Skeletal muscle tissue (tissue), 4 donors: ENCODE results near the gene TSPAN9. TPM values are rescaled to one million over a fixed set of nuclear protein-coding genes. Genes with fewer than 3 reads are reported as not detected.

ENCODE experiments used
- H3K27ac ChIP-seq: one replicate; pipeline ENCODE4 v1.7.0; 2013; ENCODE audit warnings: mild to moderate bottlenecking, low read depth, low read length, inconsistent platforms
- H3K27me3 ChIP-seq, 3 donors: one replicate each; pipeline ENCODE4 v1.7.0; 2013; ENCODE audit warnings: low read length in 3 of 3; ENCODE audit not compliant: control insufficient read depth in 3 of 3, insufficient read depth in 3 of 3
- H3K36me3 ChIP-seq, 3 donors: one replicate each; pipeline ENCODE4 v1.7.0; 2013; ENCODE audit warnings: low read length in 3 of 3; ENCODE audit not compliant: control insufficient read depth in 3 of 3, insufficient read depth in 3 of 3
- H3K4me1 ChIP-seq, 3 donors: one replicate each; pipeline ENCODE4 v1.7.0; 2013; ENCODE audit warnings: low read length in 3 of 3, mild to moderate bottlenecking in 3 of 3; ENCODE audit not compliant: control insufficient read depth in 3 of 3, insufficient read depth in 3 of 3
- H3K4me3 ChIP-seq, 3 donors: one replicate each; pipeline ENCODE4 v1.7.0; 2013; ENCODE audit warnings: low read length in 3 of 3
- H3K9ac ChIP-seq, 3 donors: one replicate each; pipeline ENCODE4 v1.7.0; 2013; ENCODE audit warnings: low read length in 3 of 3, mild to moderate bottlenecking in 3 of 3, moderate library complexity in 2 of 3, low read depth in 1 of 3
- H3K9me3 ChIP-seq, 3 donors: one replicate each; pipeline ENCODE4 v1.7.0; 2013; ENCODE audit warnings: low read length in 3 of 3; ENCODE audit not compliant: control insufficient read depth in 3 of 3
- total RNA-seq: library from RNA; depleted of rRNA; stranded (reverse); fragments of >200 nt; gene quantifications from one replicate; pipeline ENCODE4 v1.2.3, GENCODE V29; 2014
- donor health status: Osteomylitis.

The TSPAN9 gene
- total RNA-seq, 1 donor from 2014 or later: 66.3 TPM

DNA sequence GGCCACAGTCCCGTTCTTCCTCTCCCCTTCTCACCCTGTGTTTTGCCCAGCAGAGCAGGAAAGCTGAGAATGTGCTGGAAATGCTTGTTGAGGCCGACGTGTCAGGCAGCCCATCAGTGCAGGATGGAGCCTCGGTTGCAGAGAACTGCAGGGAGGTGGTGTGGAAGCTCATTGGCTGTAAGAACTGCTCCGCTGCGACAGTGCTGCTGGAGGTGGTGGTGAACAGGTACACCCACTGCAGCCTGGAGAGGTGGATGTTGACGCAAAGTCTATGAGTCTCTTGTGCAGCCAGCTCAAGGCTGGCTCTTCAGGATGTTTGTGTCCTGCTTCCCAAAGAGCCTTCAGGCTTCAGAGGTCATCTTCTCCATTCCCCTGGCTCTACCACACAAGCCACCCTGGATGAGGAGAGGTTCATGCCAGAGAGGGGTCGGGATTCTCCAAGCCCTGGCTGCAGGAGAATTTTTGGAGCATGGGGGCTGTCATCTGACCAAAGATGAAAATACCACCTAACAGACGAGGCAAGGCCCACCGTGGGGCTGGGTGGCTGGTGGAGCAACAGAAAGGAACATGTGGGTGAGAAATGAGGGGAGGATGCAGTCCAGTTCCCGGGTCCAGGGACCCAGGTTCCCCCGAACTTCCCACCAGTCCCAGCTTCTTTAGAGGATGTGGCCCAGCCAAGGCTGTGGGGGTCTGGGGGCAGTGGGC, 239.7 kb downstream of the TSPAN9 start:
- H3K9ac ChIP-seq: no peak overlapping the region
- no peaks in the 10 kb centered on the region for H3K9me3 ChIP-seq
- H3K4me1 ChIP-seq: peaks cover 28 to 36% (median 32%) of the 10 kb centered on the region in 3 donors
- H3K27ac ChIP-seq: no peak overlapping the region
- H3K4me3 ChIP-seq: no peak overlapping the region
- H3K36me3 ChIP-seq: no peaks in the 10 kb centered on the region
- no peaks in the 10 kb centered on the region for H3K27me3 ChIP-seq

DNA sequence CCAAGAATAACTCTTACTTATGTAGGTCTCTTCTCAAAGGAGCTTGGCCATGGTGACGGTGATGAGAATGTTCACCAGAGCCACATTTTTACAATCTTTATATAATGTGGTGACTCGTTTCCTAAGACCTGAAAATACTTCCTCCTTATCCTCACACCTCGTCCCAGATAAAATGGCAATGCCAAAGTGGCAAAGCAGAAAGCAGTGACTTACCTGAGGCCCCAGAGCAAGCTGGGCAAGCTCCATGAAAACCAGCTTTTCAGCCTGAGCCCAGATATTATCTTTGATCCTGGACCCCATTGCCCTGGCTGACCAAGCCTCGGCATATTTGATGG, 240.3 kb downstream of the TSPAN9 start:
- Histone ChIP-seq H3K4me3 (no peak overlapping the region), H3K27me3 (no peaks in the 10 kb centered on the region), H3K27ac (no peak overlapping the region), H3K4me1 (peaks cover 28 to 36% (median 32%) of the 10 kb centered on the region in 3 donors), H3K9ac (no peak overlapping the region), H3K9me3 (no peaks in the 10 kb centered on the region), H3K36me3 (no peaks in the 10 kb centered on the region)

DNA sequence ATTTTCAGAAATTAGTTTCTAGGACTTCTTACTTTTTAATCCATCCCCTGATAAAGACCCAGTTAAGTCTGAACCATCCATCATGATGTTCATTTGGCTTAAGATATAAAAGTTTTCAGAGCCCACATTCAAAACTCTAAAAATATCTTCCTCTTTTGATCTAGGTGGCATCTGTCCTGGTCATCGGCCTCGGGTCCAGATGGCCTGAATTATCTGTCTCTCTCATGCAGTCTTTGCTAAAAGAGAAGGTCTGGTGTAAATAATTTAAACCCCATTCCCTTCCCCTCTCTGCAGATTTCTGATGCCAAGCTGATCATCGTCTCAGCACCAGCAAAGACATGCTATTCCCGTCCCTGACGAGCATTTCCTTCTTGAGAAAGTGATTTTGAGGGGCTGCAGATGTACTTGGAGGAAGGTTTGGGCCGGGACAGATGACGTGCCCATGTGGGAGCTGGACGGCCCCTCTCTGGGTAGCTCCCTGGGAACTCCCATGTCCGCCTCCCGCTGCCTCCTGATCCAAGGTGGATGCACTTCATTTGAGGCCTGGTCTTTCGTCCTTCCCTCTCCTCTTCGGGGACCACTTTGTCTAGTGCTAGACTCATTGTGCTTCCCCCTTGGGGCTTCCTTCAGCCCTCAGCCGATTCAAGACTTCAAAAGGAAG, 240.8 kb downstream of the TSPAN9 start:
- Histone ChIP-seq H3K27ac (no peak overlapping the region), H3K4me1 (peaks cover 27 to 34% (median 32%) of the 10 kb centered on the region in 3 donors), H3K9ac (no peak overlapping the region), H3K36me3 (no peaks in the 10 kb centered on the region), H3K9me3 (no peaks in the 10 kb centered on the region), H3K27me3 (no peaks in the 10 kb centered on the region), H3K4me3 (no peak overlapping the region)

DNA sequence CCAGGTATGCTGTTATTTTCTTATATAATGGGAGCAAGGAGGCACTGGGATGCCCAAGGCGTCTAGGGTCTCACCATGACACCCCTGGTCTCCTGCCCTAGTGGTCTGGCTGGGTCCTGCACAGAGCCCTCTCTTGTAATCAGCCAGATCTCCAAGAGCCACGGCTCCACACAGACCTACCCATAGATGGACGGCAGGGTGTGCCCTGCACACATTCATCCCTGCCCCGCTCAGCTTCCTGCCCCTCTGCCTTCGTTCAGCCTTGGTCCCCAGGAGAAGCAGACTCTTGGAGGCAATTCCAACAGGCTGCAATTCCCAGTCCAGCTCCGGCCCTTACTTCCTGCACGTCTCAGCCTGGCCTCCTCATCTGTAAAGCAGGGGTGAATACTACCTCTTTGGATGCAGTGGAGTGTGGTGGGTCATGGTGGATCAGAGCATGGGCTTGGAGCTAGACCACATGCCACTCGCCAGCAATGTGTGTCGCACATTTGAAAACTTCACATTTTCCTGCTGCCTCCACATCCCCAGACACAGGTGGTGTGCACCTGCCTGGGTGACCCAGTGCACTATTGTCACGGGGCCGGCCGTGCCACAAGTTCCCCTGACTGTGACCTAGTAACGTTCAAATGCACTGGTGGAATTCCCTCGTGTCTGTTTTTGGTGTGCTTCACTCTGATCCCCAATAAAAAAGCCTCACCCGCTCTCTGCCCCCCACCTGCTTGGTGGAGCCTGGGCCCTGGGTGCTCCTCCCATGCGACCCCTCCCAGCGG, 242.7 kb downstream of the TSPAN9 start:
- H3K4me3 ChIP-seq: no peak overlapping the region
- H3K9me3 ChIP-seq: no peaks in the 10 kb centered on the region
- no peaks in the 10 kb centered on the region for H3K27me3 ChIP-seq
- no peak overlapping the region for H3K27ac ChIP-seq
- H3K36me3 ChIP-seq: no peaks in the 10 kb centered on the region
- H3K4me1 ChIP-seq: peaks cover 12 to 17% (median 14%) of the 10 kb centered on the region in 3 donors
- no peak overlapping the region for H3K9ac ChIP-seq

DNA sequence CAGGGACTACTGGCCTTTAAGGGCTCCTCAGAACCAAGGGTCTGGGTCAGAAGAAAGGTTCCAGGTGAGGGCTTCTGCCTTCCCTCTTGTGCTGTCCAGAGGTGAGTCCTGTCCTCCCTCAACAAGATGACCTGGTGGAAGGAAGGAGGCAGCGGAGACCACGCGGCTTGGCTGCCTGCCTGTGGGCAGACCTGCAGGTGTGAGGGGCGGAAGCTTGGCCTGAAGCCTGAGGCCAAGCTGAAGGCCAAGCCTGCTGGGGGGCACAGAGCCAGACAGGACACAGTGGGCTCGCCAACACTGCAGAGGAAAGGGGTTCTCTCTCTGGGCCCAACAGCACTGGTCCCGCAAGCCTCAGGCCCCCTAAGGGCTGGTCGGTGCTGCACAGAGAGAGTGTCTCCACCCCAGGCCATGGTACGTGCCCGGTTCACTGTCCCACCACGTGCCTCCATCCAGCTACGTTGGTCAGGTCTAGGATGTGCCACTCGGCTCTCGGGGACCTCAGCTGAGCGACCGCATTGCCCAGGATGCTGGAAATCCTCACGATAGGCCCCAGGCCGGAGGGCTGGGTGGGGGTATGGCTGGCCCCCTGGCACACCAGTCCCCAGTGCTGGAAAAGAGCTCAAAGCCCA, 243.8 kb downstream of the TSPAN9 start:
- Histone ChIP-seq H3K36me3 (no peaks in the 10 kb centered on the region), H3K4me3 (no peak overlapping the region), H3K27me3 (no peaks in the 10 kb centered on the region), H3K27ac (no peak overlapping the region), H3K9ac (no peak overlapping the region), H3K9me3 (no peaks in the 10 kb centered on the region), H3K4me1 (peaks cover 2 to 7% (median 6%) of the 10 kb centered on the region in 3 donors)

DNA sequence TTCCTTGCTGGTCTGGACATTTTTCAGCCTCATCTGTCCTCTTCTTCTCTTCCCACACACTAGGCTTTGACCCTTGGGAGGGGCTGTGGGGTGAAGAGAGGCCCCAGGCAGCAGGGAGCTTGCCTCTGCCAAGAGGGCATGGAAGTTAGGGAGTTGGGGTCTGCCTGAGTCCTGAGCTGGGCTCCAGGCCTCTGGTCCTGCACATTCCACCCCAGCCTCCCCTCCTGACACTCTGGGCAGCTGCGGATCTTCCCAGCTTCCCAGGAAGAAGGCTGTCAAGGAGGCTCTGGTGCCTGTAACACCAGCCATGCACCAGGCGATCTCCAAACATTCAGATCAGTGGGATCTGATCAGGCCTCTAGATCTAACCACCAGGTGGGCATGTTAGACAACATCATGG, 244.7 kb downstream of the TSPAN9 start:
- Histone ChIP-seq H3K9me3 (no peaks in the 10 kb centered on the region), H3K36me3 (no peaks in the 10 kb centered on the region), H3K27ac (no peak overlapping the region), H3K9ac (no peak overlapping the region), H3K27me3 (no peaks in the 10 kb centered on the region), H3K4me1 (peaks cover 4 to 6% (median 4%) of the 10 kb centered on the region in 3 donors), H3K4me3 (no peak overlapping the region)

DNA sequence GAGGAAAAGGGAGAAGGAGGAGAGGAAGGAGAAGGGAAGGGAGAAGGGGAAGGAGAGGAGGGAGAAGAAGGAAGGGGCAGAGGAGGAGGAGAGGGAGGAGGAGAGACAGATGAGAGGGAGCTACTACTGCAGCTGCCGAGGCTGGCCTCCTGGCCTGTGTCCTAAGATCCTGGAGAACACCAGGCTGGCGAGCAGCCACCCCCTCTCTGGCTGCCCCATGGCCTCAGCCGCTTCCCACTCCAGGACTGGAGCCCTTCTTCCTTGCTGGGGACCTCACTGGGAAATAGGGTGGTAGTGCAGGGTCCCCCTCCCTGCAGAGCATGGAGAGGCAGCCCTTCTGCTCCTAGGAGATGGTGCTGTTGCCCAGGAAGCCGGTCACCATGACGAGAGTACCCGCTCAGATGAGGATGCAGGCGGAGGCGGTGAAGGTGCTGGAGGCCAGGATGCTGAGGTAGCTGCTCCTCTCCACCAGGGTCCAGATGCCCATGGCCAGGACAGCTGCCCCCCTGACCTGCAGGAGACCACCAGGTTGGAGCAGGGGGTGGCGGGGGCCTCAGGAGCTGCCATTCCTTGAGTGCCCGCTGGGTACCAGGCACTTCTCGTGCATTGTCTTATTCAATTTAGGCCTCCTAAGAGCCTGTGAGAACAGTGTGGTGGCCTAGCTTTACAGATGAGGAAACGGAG, 246.0 kb downstream of the TSPAN9 start:
- Histone ChIP-seq H3K36me3 (no peaks in the 10 kb centered on the region), H3K9me3 (no peaks in the 10 kb centered on the region), H3K4me3 (no peak overlapping the region), H3K27ac (no peak overlapping the region), H3K4me1 (peaks cover 4 to 14% (median 11%) of the 10 kb centered on the region in 3 donors), H3K9ac (no peak overlapping the region), H3K27me3 (no peaks in the 10 kb centered on the region)

DNA sequence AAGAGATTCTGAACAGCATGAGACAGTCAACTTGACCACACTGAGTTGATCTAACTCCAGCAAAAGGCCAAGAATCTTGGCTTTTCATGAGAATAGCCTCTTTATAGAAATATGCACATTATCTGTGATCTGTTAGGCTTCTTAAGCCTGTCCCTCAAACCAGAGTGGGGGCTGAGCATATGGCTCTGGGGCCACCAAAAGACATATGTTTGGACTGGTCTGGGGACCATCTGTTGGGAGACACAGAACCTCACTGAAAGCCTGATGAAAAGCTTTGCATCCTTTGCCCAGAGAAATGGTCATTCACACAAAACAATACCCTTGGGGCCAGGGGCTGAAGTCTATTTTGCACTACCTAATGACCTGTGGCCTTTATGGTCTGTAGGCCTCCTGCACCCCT, 248.6 kb downstream of the TSPAN9 start:
- no peak overlapping the region for H3K27ac ChIP-seq
- H3K9me3 ChIP-seq: no peaks in the 10 kb centered on the region
- H3K36me3 ChIP-seq: no peaks in the 10 kb centered on the region
- no peaks in the 10 kb centered on the region for H3K27me3 ChIP-seq
- peaks cover 0 to 12% (median 11%) of the 10 kb centered on the region in 3 donors for H3K4me1 ChIP-seq
- H3K4me3 ChIP-seq: no peak overlapping the region
- H3K9ac ChIP-seq: no peak overlapping the region

DNA sequence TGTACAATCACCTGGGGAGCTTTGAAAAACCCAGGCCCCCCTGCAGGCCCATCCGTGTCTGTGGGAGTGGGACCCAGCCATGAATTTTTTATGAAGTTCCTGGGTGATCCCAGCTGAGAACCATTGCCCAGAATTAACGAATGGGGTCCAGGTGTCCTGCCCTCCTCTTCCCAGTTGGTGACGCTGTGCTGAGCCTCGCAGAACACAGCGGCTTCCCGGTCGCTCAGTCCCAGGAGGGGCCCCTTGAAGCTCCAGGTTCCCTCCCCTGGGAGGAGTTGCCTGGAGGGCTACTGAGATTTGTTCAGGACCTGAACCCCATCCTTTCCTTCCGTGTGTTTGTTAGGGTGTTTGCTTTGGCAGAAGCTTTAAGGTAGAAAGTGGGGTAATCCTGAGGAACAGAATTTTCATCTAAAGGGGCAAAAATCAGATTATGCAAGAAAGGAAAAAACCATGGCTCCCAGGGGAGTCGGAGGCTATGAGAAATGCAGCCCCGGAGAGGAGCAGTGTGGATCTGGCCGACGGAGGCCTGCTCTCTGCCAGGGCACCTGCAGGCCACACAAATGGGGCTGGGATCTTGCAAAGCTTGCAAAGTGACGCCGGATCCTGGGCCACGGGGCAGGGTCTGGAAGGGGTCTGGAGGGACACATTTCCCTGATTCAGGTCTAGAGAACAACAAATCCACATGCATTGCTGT, 249.1 kb downstream of the TSPAN9 start:
- Histone ChIP-seq H3K9me3 (no peaks in the 10 kb centered on the region), H3K27me3 (no peaks in the 10 kb centered on the region), H3K36me3 (no peaks in the 10 kb centered on the region), H3K4me1 (peaks cover 0 to 12% (median 11%) of the 10 kb centered on the region in 3 donors), H3K9ac (no peak overlapping the region), H3K27ac (no peak overlapping the region), H3K4me3 (no peak overlapping the region)
